HG02852 (cell line): ENCODE measurements around the gene VPS37D.
A peak's percentile ranks its signal among the peaks of the same experiment; 100 is the strongest.

ENCODE experiments used
- ATAC-seq: cut with Tn5 transposase; IDR thresholded peaks from one replicate; pipeline ENCODE4 v1.9.1; 2021; ENCODE audit warnings: mild to moderate bottlenecking, moderate library complexity; ENCODE audit not compliant: unreplicated experiment

VPS37D gene

GRCh38 chr7:73679709-73680108, 12.1 kb downstream of the VPS37D start:
- ATAC-seq = no peak

GRCh38 chr7:73680501-73680900, 12.9 kb downstream of the VPS37D start:
- no peak for ATAC-seq

- no peak for ATAC-seq
These were observed 13.4 kb downstream of the VPS37D start for GRCh38 chr7:73681031-73681430.

- peak; percentile 5 for ATAC-seq
These were observed 15.1 kb downstream of the VPS37D start for GRCh38 chr7:73682745-73683055.

- peak; percentile 92 for ATAC-seq
These were observed 15.6 kb downstream of the VPS37D start, which contains the start of the genes BUD23 and DNAJC30 for GRCh38 chr7:73683056-73683787. Gene BUD23 (plus strand): TSS chr7:73683597. CDS start chr7:73683626, 29 bp downstream. Gene DNAJC30 (minus strand): TSS chr7:73683453. CDS start chr7:73683423, 30 bp downstream.

- peak; percentile 21 for ATAC-seq
These were observed 16.4 kb downstream of the VPS37D start for GRCh38 chr7:73683788-73684693.

GRCh38 chr7:73685311-73685710, 17.7 kb downstream of the VPS37D start:
- no peak for ATAC-seq

GRCh38 chr7:73688288-73688687, 20.7 kb downstream of the VPS37D start:
- ATAC-seq = no peak

- ATAC-seq = no peak
These were observed 23.0 kb downstream of the VPS37D start for GRCh38 chr7:73690646-73691045.

- ATAC-seq = no peak
These were observed 28.7 kb downstream of the VPS37D start for GRCh38 chr7:73696372-73696771.

GRCh38 chr7:73698410-73698809, 30.8 kb downstream of the VPS37D start:
- ATAC-seq = no peak

GRCh38 chr7:73699370-73700068, 31.9 kb downstream of the VPS37D start:
- no peak for ATAC-seq

GRCh38 chr7:73700069-73700423, 32.4 kb downstream of the VPS37D start:
- ATAC-seq = no peak

GRCh38 chr7:73700581-73701134, 33.0 kb downstream of the VPS37D start:
- no peak for ATAC-seq

- ATAC-seq = no peak
These were observed 33.8 kb downstream of the VPS37D start for GRCh38 chr7:73701357-73701995.

- ATAC-seq = no peak
These were observed 34.6 kb downstream of the VPS37D start for GRCh38 chr7:73702226-73702625.

- ATAC-seq = no peak
These were observed 35.0 kb downstream of the VPS37D start for GRCh38 chr7:73702665-73703064.

GRCh38 chr7:73703225-73703624, 35.6 kb downstream of the VPS37D start:
- ATAC-seq = no peak

GRCh38 chr7:73703757-73704639, 36.4 kb downstream of the VPS37D start:
- ATAC-seq = no peak
